ENCODE measurements around the gene AUTS2.

AUTS2 gene

DNA sequence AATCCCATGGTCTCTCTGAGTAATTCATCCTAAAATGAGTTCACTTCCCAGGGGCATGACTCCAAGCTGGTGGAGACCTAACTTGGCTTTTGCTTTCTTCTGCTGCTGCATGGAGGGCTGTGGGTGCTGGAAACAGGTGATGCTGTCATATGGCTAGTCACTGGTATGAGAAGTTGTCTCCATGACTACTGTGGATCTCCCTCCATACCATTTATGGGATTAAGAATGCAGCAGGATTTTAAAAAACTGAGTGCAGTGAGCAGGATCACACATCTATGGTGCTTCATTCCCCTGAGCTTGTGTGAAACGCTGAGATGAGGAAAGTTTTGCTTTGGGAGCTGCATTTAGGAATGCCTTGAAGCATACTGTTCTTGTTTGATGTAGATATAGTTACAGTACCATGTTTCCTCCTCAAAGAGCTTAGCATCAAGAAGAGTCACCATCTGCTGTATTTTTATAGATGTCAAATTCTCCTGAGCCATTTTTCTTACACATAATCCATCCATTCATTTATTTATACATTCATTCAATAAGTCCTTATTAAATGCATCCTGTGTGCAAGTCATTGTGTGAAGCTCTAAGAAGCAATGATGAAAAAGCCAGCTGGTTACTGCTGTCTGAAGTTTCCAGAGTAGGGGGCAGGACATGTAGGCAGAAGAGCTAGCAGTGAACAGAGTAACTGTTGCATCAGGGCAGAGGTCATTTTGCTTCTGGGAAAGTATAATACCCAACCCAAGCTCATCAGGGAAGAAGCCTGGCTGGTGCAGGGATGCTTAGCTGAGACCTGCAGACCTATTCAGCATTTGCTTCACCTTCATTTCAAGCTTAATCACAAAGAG is 534.8 kb downstream of the AUTS2 start:
- H3K4me3 ChIP-seq (ENCODE audit: low read length): no peak overlapping the region
- H3K9ac ChIP-seq (ENCODE audit: low read depth, low read length): no peak overlapping the region
- no peaks in the 10 kb centered on the region for H3K9me3 ChIP-seq (ENCODE audit: insufficient read depth, low read depth, low read length)
- peaks cover 11% of the 10 kb centered on the region; the same call in 1 of the 2 replicates for H3K4me1 ChIP-seq (ENCODE audit: insufficient read depth, low read length)
- H3K27ac ChIP-seq (ENCODE audit: low read length): no peak overlapping the region
- no peaks in the 10 kb centered on the region for H3K27me3 ChIP-seq (ENCODE audit: insufficient read depth, low read length)
- H3K36me3 ChIP-seq (ENCODE audit: insufficient read depth, low read depth, low read length): no peaks in the 10 kb centered on the region

DNA sequence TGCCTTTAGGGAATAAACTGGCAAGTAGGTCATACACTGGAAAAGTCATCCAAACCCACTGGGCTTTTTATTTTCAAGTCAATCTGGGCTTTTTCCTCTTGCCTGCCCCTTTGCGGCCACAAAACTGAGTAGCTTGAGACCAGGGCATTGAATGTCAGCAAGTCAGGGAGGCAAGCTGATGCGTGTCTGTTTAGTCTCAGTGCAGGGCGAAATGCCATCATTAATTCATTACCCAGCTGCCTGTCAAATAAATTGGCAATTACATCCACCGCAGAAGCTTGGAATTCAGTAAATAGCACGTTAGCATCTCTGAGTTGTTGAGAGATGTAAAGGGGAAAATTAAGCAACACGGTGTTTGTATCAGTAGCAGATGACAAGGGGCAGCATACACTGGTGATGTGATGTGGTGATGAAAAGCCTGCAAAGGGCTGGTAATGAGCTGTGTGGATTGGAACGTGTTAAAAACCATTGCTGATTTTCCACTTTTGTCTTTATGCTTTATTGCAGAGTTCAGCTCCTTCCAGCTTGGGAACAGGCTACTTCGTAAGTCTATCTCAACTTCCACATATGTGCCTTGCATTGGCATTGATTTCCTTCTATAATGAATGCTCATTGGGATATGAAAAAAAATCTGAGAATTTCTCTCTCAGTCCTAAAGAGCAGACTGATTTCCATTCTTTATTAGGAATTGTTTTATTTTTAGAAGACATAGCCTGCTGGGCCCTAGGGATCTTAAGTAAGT is 535.9 kb downstream of the AUTS2 start:
- H3K36me3 ChIP-seq (ENCODE audit: insufficient read depth, low read depth, low read length): no peaks in the 10 kb centered on the region
- H3K9me3 ChIP-seq (ENCODE audit: insufficient read depth, low read depth, low read length): no peaks in the 10 kb centered on the region
- H3K27me3 ChIP-seq (ENCODE audit: insufficient read depth, low read length): no peaks in the 10 kb centered on the region
- H3K4me1 ChIP-seq (ENCODE audit: insufficient read depth, low read length): peaks cover 11% of the 10 kb centered on the region; the same call in 1 of the 2 replicates
- no peak overlapping the region for H3K4me3 ChIP-seq (ENCODE audit: low read length)
- no peak overlapping the region for H3K9ac ChIP-seq (ENCODE audit: low read depth, low read length)
- no peak overlapping the region for H3K27ac ChIP-seq (ENCODE audit: low read length)

- no peak overlapping the region for H3K27ac ChIP-seq (ENCODE audit: low read length)
- no peaks in the 10 kb centered on the region for H3K27me3 ChIP-seq (ENCODE audit: insufficient read depth, low read length)
- peaks cover 11% of the 10 kb centered on the region; the same call in 1 of the 2 replicates for H3K4me1 ChIP-seq (ENCODE audit: insufficient read depth, low read length)
- H3K9ac ChIP-seq (ENCODE audit: low read depth, low read length): no peak overlapping the region
- H3K4me3 ChIP-seq (ENCODE audit: low read length): no peak overlapping the region
- H3K9me3 ChIP-seq (ENCODE audit: insufficient read depth, low read depth, low read length): no peaks in the 10 kb centered on the region
- H3K36me3 ChIP-seq (ENCODE audit: insufficient read depth, low read depth, low read length): no peaks in the 10 kb centered on the region
Measured at GRCh38 chr7:70135656-70136055, 537.4 kb downstream of the AUTS2 start.

DNA sequence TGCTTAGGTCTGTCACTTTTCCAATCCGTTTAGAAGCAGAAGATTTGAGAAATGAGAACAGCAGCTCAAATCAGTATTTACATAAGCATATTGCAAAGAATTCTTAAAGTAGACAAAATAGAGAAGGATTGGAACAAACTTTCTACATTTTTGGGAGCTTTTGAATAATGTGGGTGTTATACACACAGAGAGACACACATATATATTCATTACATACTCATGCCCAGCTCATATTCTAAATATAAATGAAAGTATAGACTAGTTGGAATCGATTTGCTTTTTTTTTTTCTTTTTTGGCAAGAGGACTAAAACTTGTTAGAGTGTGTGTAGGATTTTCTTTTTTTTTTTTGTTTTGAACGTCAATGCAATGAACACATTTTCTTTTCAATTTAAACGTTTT is 538.9 kb downstream of the AUTS2 start:
- Histone ChIP-seq H3K4me1 (ENCODE audit: insufficient read depth, low read length) (peaks cover 9% of the 10 kb centered on the region; the same call in 1 of the 2 replicates), H3K9me3 (ENCODE audit: insufficient read depth, low read depth, low read length) (no peaks in the 10 kb centered on the region), H3K4me3 (ENCODE audit: low read length) (no peak overlapping the region), H3K9ac (ENCODE audit: low read depth, low read length) (no peak overlapping the region), H3K27ac (ENCODE audit: low read length) (no peak overlapping the region), H3K27me3 (ENCODE audit: insufficient read depth, low read length) (no peaks in the 10 kb centered on the region), H3K36me3 (ENCODE audit: insufficient read depth, low read depth, low read length) (no peaks in the 10 kb centered on the region)

DNA sequence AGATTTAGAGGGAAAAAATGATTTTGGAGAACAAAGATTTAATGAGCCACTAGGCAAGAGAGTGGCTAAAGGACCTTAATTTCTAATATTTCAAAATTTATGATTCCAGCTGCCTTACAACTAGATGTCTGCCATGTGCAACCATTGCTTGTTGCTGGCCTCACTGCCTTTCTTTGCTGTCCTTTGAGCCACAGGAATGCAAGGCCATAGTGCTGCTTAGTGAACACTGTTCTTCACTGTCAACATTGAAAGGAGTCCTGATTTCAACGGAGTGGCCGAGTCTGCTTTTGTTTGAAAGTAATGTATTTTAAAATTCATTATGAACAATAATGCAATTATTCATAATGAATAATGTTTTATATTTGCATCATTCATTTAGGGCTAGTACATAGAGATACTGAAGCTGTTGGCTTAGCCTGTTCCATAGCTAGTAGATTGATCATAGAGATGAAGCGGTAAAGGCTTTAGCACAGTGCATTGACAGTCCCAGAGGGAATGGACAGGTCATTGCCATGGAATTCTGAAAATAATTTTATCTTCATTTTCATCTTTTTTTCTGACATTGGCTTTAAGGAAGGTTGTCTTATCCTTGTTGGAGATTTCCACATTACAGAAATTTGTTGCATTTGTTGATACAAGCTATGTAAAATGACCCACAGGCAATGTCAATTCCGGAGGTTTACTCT is 544.1 kb downstream of the AUTS2 start:
- Histone ChIP-seq H3K9me3 (ENCODE audit: insufficient read depth, low read depth, low read length) (no peaks in the 10 kb centered on the region), H3K36me3 (ENCODE audit: insufficient read depth, low read depth, low read length) (no peaks in the 10 kb centered on the region), H3K27me3 (ENCODE audit: insufficient read depth, low read length) (no peaks in the 10 kb centered on the region), H3K4me1 (ENCODE audit: insufficient read depth, low read length) (no peaks in the 10 kb centered on the region), H3K27ac (ENCODE audit: low read length) (no peak overlapping the region), H3K4me3 (ENCODE audit: low read length) (no peak overlapping the region), H3K9ac (ENCODE audit: low read depth, low read length) (no peak overlapping the region)

DNA sequence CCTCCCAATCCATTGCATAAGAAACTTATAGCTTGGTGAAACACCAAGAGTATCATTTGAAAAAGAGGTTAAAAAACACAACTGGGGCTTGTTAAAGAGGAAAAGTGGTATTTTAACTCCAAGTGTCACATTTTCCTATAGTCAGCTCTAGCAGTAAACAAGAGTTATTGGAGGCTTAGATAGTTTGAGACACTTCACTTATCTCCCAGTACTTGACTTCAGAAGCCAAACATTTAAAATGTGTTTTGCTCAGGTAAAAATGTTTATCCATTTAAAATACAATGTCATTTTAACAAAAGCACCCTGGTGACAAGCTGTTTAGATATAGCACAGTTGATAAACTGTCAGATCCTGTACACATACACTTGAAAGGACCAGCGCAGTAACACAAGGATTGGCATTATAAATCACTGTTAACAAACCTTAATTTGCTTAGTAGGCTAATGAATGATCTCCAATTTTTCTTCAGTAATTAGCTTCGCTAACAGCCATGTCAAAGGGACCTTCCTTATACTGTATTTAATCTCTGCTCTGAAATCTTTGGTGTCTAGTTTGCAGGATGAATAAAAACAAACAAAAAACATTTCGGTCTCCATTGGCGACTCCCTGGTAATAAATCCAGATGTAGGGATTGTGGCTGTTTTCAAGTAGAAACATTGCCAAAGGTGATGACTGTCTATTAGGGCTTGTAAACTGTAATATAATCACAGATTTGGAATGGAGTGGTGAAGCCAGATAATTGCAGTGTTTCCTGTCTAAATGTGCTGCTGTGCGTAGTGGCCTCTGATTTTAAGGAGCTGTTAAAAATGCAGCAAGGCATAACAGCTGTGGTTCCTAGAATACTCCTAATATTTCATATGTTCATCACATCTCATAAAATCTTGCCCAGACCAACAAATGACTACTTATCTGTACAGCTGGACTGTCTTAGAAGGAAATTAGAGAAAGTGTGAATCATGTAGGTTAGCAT is 545.1 kb downstream of the AUTS2 start:
- H3K9me3 ChIP-seq (ENCODE audit: insufficient read depth, low read depth, low read length): no peaks in the 10 kb centered on the region
- no peaks in the 10 kb centered on the region for H3K27me3 ChIP-seq (ENCODE audit: insufficient read depth, low read length)
- no peak overlapping the region for H3K27ac ChIP-seq (ENCODE audit: low read length)
- H3K4me3 ChIP-seq (ENCODE audit: low read length): no peak overlapping the region
- no peaks in the 10 kb centered on the region for H3K36me3 ChIP-seq (ENCODE audit: insufficient read depth, low read depth, low read length)
- H3K9ac ChIP-seq (ENCODE audit: low read depth, low read length): no peak overlapping the region
- H3K4me1 ChIP-seq (ENCODE audit: insufficient read depth, low read length): no peaks in the 10 kb centered on the region

- Histone ChIP-seq H3K36me3 (ENCODE audit: insufficient read depth, low read depth, low read length) (no peaks in the 10 kb centered on the region), H3K27me3 (ENCODE audit: insufficient read depth, low read length) (no peaks in the 10 kb centered on the region), H3K4me3 (ENCODE audit: low read length) (no peak overlapping the region), H3K4me1 (ENCODE audit: insufficient read depth, low read length) (peaks cover 9% of the 10 kb centered on the region; the same call in 1 of the 2 replicates), H3K9ac (ENCODE audit: low read depth, low read length) (no peak overlapping the region), H3K27ac (ENCODE audit: low read length) (no peak overlapping the region), H3K9me3 (ENCODE audit: insufficient read depth, low read depth, low read length) (no peaks in the 10 kb centered on the region)
Measured at GRCh38 chr7:70148997-70149396, 550.7 kb downstream of the AUTS2 start.

DNA sequence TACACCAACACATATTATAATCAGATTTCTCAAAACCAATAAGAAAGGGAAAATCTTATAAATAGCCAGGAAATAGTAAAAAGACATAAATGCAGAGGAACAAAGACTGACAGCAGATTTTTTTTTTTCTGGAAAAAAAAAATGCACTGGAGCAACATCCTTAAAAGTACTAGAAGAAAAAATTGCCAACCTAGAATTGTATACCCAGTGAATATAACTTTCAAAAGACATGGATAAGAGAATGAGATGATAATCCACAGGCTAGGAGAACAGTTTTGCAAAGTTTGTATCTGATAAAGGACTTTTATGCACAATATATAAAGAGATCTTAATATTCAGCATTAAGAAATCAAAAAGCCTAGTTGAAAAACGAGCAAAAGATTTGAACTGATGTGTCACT is 554.0 kb downstream of the AUTS2 start:
- no peaks in the 10 kb centered on the region for H3K27me3 ChIP-seq (ENCODE audit: insufficient read depth, low read length)
- H3K4me3 ChIP-seq (ENCODE audit: low read length): no peak overlapping the region
- H3K9ac ChIP-seq (ENCODE audit: low read depth, low read length): no peak overlapping the region

DNA sequence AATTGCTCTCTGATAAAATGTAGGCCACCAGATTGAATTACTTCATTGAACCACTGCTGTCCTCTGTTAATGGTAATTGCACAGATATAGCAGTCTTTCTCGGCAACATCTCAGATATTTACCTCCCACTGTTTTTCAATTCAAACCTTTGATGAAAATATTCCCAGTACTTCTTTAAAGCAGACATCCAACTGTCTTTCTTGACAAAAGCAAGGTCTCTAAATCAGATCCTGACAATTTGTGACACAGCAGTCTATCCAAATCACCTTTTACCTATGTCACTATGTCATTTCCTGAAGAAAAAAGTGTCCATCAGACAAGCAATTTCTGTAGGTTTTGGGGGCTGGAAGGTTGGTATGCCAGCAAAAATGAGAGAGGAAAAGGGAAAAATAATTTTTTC is 555.7 kb downstream of the AUTS2 start:
- H3K9ac ChIP-seq (ENCODE audit: low read depth, low read length): no peak overlapping the region
- no peaks in the 10 kb centered on the region for H3K9me3 ChIP-seq (ENCODE audit: insufficient read depth, low read depth, low read length)
- peaks cover 9% of the 10 kb centered on the region; the same call in 1 of the 2 replicates for H3K4me1 ChIP-seq (ENCODE audit: insufficient read depth, low read length)
- H3K27ac ChIP-seq (ENCODE audit: low read length): no peak overlapping the region
- H3K27me3 ChIP-seq (ENCODE audit: insufficient read depth, low read length): no peaks in the 10 kb centered on the region
- no peaks in the 10 kb centered on the region for H3K36me3 ChIP-seq (ENCODE audit: insufficient read depth, low read depth, low read length)
- H3K4me3 ChIP-seq (ENCODE audit: low read length): no peak overlapping the region

More for the DNA sequence above, 554.0 kb downstream of the AUTS2 start:
- no peak overlapping the region for H3K27ac ChIP-seq (ENCODE audit: low read length)
- no peaks in the 10 kb centered on the region for H3K36me3 ChIP-seq (ENCODE audit: insufficient read depth, low read depth, low read length)
- no peaks in the 10 kb centered on the region for H3K9me3 ChIP-seq (ENCODE audit: insufficient read depth, low read depth, low read length)
- H3K4me1 ChIP-seq (ENCODE audit: insufficient read depth, low read length): peaks cover 9% of the 10 kb centered on the region; the same call in 1 of the 2 replicates

DNA sequence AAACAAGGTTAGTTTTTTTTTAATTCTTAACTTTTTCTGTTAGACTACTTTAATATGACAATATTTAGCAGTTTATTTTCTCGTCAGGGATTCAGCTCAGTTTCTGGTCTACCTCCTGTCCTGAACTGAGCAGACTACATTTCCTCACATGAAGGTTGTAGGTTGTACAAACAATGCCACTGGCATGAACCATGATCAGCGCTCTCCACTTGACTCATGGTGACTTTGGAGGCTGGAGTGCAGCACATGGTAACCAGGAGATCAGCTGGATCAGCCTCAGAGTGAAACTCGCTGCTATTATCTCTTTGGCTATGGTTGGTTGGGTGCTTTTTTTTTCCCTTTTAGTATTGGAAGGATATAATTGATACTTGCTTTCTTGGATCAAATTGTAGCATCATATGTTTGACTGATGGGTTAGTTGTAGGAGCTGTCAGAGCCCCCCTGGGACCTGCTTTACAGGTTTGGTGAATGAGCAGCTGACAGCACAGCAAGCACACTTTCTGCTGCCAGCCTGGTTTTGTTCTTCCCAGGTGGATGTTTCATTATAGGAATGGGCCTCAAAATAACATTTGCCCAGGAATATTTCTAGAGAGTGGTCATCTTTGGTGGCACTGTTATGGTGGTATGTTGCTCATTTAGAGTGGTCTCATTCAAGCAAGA is 556.4 kb downstream of the AUTS2 start:
- H3K27me3 ChIP-seq (ENCODE audit: insufficient read depth, low read length): no peaks in the 10 kb centered on the region
- H3K9me3 ChIP-seq (ENCODE audit: insufficient read depth, low read depth, low read length): no peaks in the 10 kb centered on the region
- H3K27ac ChIP-seq (ENCODE audit: low read length): no peak overlapping the region
- H3K36me3 ChIP-seq (ENCODE audit: insufficient read depth, low read depth, low read length): no peaks in the 10 kb centered on the region
- H3K4me1 ChIP-seq (ENCODE audit: insufficient read depth, low read length): peaks cover 9% of the 10 kb centered on the region; the same call in 1 of the 2 replicates
- no peak overlapping the region for H3K4me3 ChIP-seq (ENCODE audit: low read length)
- H3K9ac ChIP-seq (ENCODE audit: low read depth, low read length): no peak overlapping the region

Data from iPS-20b (cell line).